ENCODE data around the gene ARL11.
"Not testable (repeated sequence)": the region's sequence is repeated elsewhere in the genome, so short reads cannot be mapped to it uniquely, and the experiment has no call there.

The ARL11 gene

GRCh38 chr13:49585220-49586157 is 42.8 kb upstream of the ARL11 start, which contains the start of gene RCBTB1:
RCBTB1 (minus strand) TSS chr13:49585558; CDS start chr13:49567279, 18,279 bp downstream.
- Histone ChIP-seq H3K4me2 (ENCODE audit: low read length) (peak within 1 kb of the TSS; percentile 96), H3K27me3 (ENCODE audit: low read depth, low read length) (no peaks in the 10 kb centered on the region), H3K36me3 (replicated peaks; ENCODE audit: low read depth, low read length) (no peaks in the 10 kb centered on the region), H4K20me1 (ENCODE audit: insufficient read depth, low read length) (no peaks in the 10 kb centered on the region), H2AFZ (ENCODE audit: low read depth, low read length) (peak within 1 kb of the TSS; percentile 99), H3K79me2 (ENCODE audit: low read length) (0 out of 2 replicates have a peak, but pooled peaks cover 7% of the 10 kb centered on the region), H3K9ac (ENCODE audit: low read length) (peak within 1 kb of the TSS; percentile 89), H3K4me3 (ENCODE audit: low read length) (peak within 1 kb of the TSS; percentile 93), H3K27ac (ENCODE audit: low read length) (peak within 1 kb of the TSS; percentile 36), H3K9me3 (ENCODE audit: insufficient read depth, low read length) (no peaks in the 10 kb centered on the region), H3K4me1 (ENCODE audit: low read length) (peaks cover 15% of the 10 kb centered on the region)
- TF ChIP-seq EZH2phosphoT487 (IDR thresholded peaks at IDR 0.05; ENCODE audit: low read depth) (no peak), CTCF (IDR thresholded peaks at IDR 0.05; ENCODE audit: low read depth, low read length) (no peak)

- Histone ChIP-seq H2AFZ (ENCODE audit: low read depth, low read length) (no peak overlapping the region), H3K4me2 (ENCODE audit: low read length) (no peak overlapping the region)
Observed at GRCh38 chr13:49586717-49587116, 41.6 kb upstream of the ARL11 start.

GRCh38 chr13:49587311-49587847 is 40.9 kb upstream of the ARL11 start:
- no peak overlapping the region for H3K27ac ChIP-seq (ENCODE audit: low read length)
- H3K4me3 ChIP-seq (ENCODE audit: low read length): no peak overlapping the region
- H3K27me3 ChIP-seq (ENCODE audit: low read depth, low read length): no peaks in the 10 kb centered on the region
- no peaks in the 10 kb centered on the region for H3K9me3 ChIP-seq (ENCODE audit: insufficient read depth, low read length)
- H3K9ac ChIP-seq (ENCODE audit: low read length): no peak overlapping the region
- H3K4me1 ChIP-seq (ENCODE audit: low read length): peaks cover 11% of the 10 kb centered on the region
- TF ChIP-seq EZH2phosphoT487 (IDR thresholded peaks at IDR 0.05; ENCODE audit: low read depth) (no peak), CTCF (IDR thresholded peaks at IDR 0.05; ENCODE audit: low read depth, low read length) (no peak)
- no peaks in the 10 kb centered on the region for H4K20me1 ChIP-seq (ENCODE audit: insufficient read depth, low read length)
- 0 out of 2 replicates have a peak, but pooled peaks cover 7% of the 10 kb centered on the region for H3K79me2 ChIP-seq (ENCODE audit: low read length)
- H3K4me2 ChIP-seq (ENCODE audit: low read length): no peak overlapping the region
- no peak overlapping the region for H2AFZ ChIP-seq (ENCODE audit: low read depth, low read length)
- no peaks in the 10 kb centered on the region for H3K36me3 ChIP-seq (replicated peaks; ENCODE audit: low read depth, low read length)

More at GRCh38 chr13:49586717-49587116, 41.6 kb upstream of the ARL11 start:
- Histone ChIP-seq H4K20me1 (ENCODE audit: insufficient read depth, low read length) (no peaks in the 10 kb centered on the region), H3K9ac (ENCODE audit: low read length) (no peak overlapping the region), H3K27me3 (ENCODE audit: low read depth, low read length) (no peaks in the 10 kb centered on the region), H3K79me2 (ENCODE audit: low read length) (0 out of 2 replicates have a peak, but pooled peaks cover 7% of the 10 kb centered on the region), H3K27ac (ENCODE audit: low read length) (no peak overlapping the region), H3K4me3 (ENCODE audit: low read length) (no peak overlapping the region), H3K36me3 (replicated peaks; ENCODE audit: low read depth, low read length) (no peaks in the 10 kb centered on the region), H3K4me1 (ENCODE audit: low read length) (peaks cover 11% of the 10 kb centered on the region), H3K9me3 (ENCODE audit: insufficient read depth, low read length) (no peaks in the 10 kb centered on the region)
- TF ChIP-seq EZH2phosphoT487 (IDR thresholded peaks at IDR 0.05; ENCODE audit: low read depth) (no peak), CTCF (IDR thresholded peaks at IDR 0.05; ENCODE audit: low read depth, low read length) (no peak)

- not testable (repeated sequence) for H4K20me1 ChIP-seq (ENCODE audit: insufficient read depth, low read length); H3K27me3 ChIP-seq (ENCODE audit: low read depth, low read length); H3K4me3 ChIP-seq (ENCODE audit: low read length); H3K4me2 ChIP-seq (ENCODE audit: low read length); H3K36me3 ChIP-seq (replicated peaks; ENCODE audit: low read depth, low read length); H3K9me3 ChIP-seq (ENCODE audit: insufficient read depth, low read length); H3K27ac ChIP-seq (ENCODE audit: low read length); H3K4me1 ChIP-seq (ENCODE audit: low read length); H3K79me2 ChIP-seq (ENCODE audit: low read length); H2AFZ ChIP-seq (ENCODE audit: low read depth, low read length); H3K9ac ChIP-seq (ENCODE audit: low read length)
Observed at GRCh38 chr13:49590714-49591113, 37.6 kb upstream of the ARL11 start.

GRCh38 chr13:49593876-49594275 is 34.4 kb upstream of the ARL11 start:
- not testable (repeated sequence) for H3K4me1 ChIP-seq (ENCODE audit: low read length); H3K9me3 ChIP-seq (ENCODE audit: insufficient read depth, low read length); H3K4me3 ChIP-seq (ENCODE audit: low read length); H3K27me3 ChIP-seq (ENCODE audit: low read depth, low read length); H3K79me2 ChIP-seq (ENCODE audit: low read length); H3K36me3 ChIP-seq (replicated peaks; ENCODE audit: low read depth, low read length); H4K20me1 ChIP-seq (ENCODE audit: insufficient read depth, low read length); H3K9ac ChIP-seq (ENCODE audit: low read length); H3K4me2 ChIP-seq (ENCODE audit: low read length); H2AFZ ChIP-seq (ENCODE audit: low read depth, low read length); H3K27ac ChIP-seq (ENCODE audit: low read length)

Measured in OCI-LY3 (cell line).